NCI-H128 (cell line): ENCODE results near the gene IRS2.
"Not testable (repeated sequence)": the region's sequence is repeated elsewhere in the genome, so short reads cannot be mapped to it uniquely, and the experiment has no call there.

ENCODE experiments used
- DNase-seq: peaks from one replicate; lab custom pipeline; 2025; ENCODE audit not compliant: unreplicated experiment; lab: John Stamatoyannopoulos, UW

The IRS2 gene

GRCh38 chr13:109733550-109733949, 52.8 kb downstream of the IRS2 start:
- no peak for DNase-seq

- DNase-seq = not testable (repeated sequence)
Observed at GRCh38 chr13:109732470-109733170, 53.8 kb downstream of the IRS2 start.

- no peak for DNase-seq
Observed at GRCh38 chr13:109730812-109731335, 55.5 kb downstream of the IRS2 start.

- DNase-seq = no peak
Observed at GRCh38 chr13:109728791-109729731, 57.3 kb downstream of the IRS2 start.

GRCh38 chr13:109728061-109728460, 58.3 kb downstream of the IRS2 start:
- DNase-seq = no peak

GRCh38 chr13:109727251-109727650, 59.1 kb downstream of the IRS2 start:
- DNase-seq = no peak

GRCh38 chr13:109725995-109726637, 60.3 kb downstream of the IRS2 start:
- no peak for DNase-seq

GRCh38 chr13:109725297-109725696, 61.1 kb downstream of the IRS2 start:
- no peak for DNase-seq

- DNase-seq = no peak
Observed at GRCh38 chr13:109724603-109725002, 61.8 kb downstream of the IRS2 start.

GRCh38 chr13:109723046-109723445, 63.3 kb downstream of the IRS2 start:
- no peak for DNase-seq

- DNase-seq = no peak
Observed at GRCh38 chr13:109722068-109722467, 64.3 kb downstream of the IRS2 start.

GRCh38 chr13:109720758-109721184, 65.6 kb downstream of the IRS2 start:
- no peak for DNase-seq

- DNase-seq = no peak
Observed at GRCh38 chr13:109719962-109720646, 66.3 kb downstream of the IRS2 start.

GRCh38 chr13:109718726-109719125, 67.7 kb downstream of the IRS2 start:
- DNase-seq = no peak

GRCh38 chr13:109717686-109718085, 68.7 kb downstream of the IRS2 start:
- no peak for DNase-seq

GRCh38 chr13:109715902-109716301, 70.5 kb downstream of the IRS2 start:
- DNase-seq = no peak

- DNase-seq = no peak
Observed at GRCh38 chr13:109713681-109714080, 72.7 kb downstream of the IRS2 start.

GRCh38 chr13:109712124-109712722, 74.2 kb downstream of the IRS2 start:
- no peak for DNase-seq

- no peak for DNase-seq
Observed at GRCh38 chr13:109707742-109708617, 78.4 kb downstream of the IRS2 start.
